GM12878 (cell line): ENCODE results near the gene KRTAP17-1. TPM values are rescaled to one million over a fixed set of nuclear protein-coding genes. Genes with fewer than 3 reads are reported as not detected.

ENCODE experiments used
- E4F1 ChIP-seq: fragments of 450-650 bp; IDR thresholded peaks from 2 replicates; pipeline ENCODE4 v1.6.1; 2018; ENCODE audit warnings: borderline replicate concordance, mild to moderate bottlenecking; ENCODE audit not compliant: partially characterized antibody
- ESRRA ChIP-seq: IDR thresholded peaks from 2 replicates; pipeline ENCODE4 v1.6.1; 2012; ENCODE audit warnings: mild to moderate bottlenecking, low read length, improper control_type of control experiment
- FOXK2 ChIP-seq: fragments of 450-650 bp; IDR thresholded peaks from 2 replicates; pipeline ENCODE4 v1.6.1; 2017; ENCODE audit warnings: mild to moderate bottlenecking, moderate library complexity
- MEF2B ChIP-seq: fragments of 450-650 bp; IDR thresholded peaks from 2 replicates; pipeline ENCODE4 v1.6.1; 2018; ENCODE audit warnings: mild to moderate bottlenecking, moderate library complexity; ENCODE audit not compliant: partially characterized antibody, poor library complexity, severe bottlenecking
- PAX5 ChIP-seq: IDR thresholded peaks from 2 replicates; pipeline ENCODE4 v1.6.1; 2011; ENCODE audit warnings: low read depth, low read length, borderline replicate concordance
- PAX8 ChIP-seq: fragments of 450-650 bp; IDR thresholded peaks from 2 replicates; pipeline ENCODE4 v1.6.1; 2017; ENCODE audit warnings: mild to moderate bottlenecking, moderate library complexity
- TCF3 ChIP-seq: IDR thresholded peaks from 2 replicates; pipeline ENCODE4 v1.6.1; 2012; ENCODE audit warnings: low read depth, mild to moderate bottlenecking, low read length, borderline replicate concordance; ENCODE audit not compliant: insufficient read depth
- ZNF592 ChIP-seq: fragments of 450-650 bp; IDR thresholded peaks from 2 replicates; pipeline ENCODE4 v1.6.1; 2017; ENCODE audit warnings: mild to moderate bottlenecking, moderate library complexity
- polyA plus RNA-seq, 11 experiments: library from polyadenylated mRNA; depleted of rRNA in 4 of 11; unstranded in 6 of 11; stranded (reverse) in 5 of 11; fragments of >200 nt; fragmentation: Nextera tagmentation in 4 of 11; fragmentation: Illumina TruSeq in 1 of 11; extraction: Ambion mirVana in 4 of 11; extraction: Trizol in 1 of 11; gene quantifications; 1 replicate in 1 of 11; 2 replicates in 10 of 11; pipeline versions ENCODE4 v1.2.1 to v1.2.3, GENCODE V29; 2011 to 2016; ENCODE audit warnings: inconsistent platforms in 2 of 11, missing spikeins in 2 of 11, low read depth in 1 of 11
- total RNA-seq, 4 experiments: library from RNA; depleted of rRNA in 3 of 4; stranded (reverse); fragments of >200 nt in 3 of 4; fragmentation: Illumina TruSeq in 1 of 4; extraction: Trizol in 1 of 4; gene quantifications; 2 replicates each; pipeline versions ENCODE4 v1.2.1 to v1.2.3, GENCODE V29; 2013 to 2021

The KRTAP17-1 gene
- total and polyA plus RNA-seq, 10 of the 15 experiments (the other 5 are each of a cell fraction or from before 2014, with no cell fraction given) = 0.16 to 5.7 (median 0.17) TPM; not detected in 7

- TF ChIP-seq ZNF592 (no peak), PAX8 (no peak), PAX5 (no peak), E4F1 (no peak), ESRRA (no peak), MEF2B (no peak), TCF3 (no peak), FOXK2 (no peak)
These were observed 420 bp upstream of the KRTAP17-1 start (continued) for GRCh38 chr17:41315814-41316445.
